Measurements from ENCODE around the gene COMMD3. TPM values are rescaled to one million over a fixed set of nuclear protein-coding genes. Genes with fewer than 3 reads are reported as not detected.

COMMD3 gene
- total RNA-seq, 4 donors from 2014 or later = 17.8 to 31.9 (median 26.7) TPM

DNA sequence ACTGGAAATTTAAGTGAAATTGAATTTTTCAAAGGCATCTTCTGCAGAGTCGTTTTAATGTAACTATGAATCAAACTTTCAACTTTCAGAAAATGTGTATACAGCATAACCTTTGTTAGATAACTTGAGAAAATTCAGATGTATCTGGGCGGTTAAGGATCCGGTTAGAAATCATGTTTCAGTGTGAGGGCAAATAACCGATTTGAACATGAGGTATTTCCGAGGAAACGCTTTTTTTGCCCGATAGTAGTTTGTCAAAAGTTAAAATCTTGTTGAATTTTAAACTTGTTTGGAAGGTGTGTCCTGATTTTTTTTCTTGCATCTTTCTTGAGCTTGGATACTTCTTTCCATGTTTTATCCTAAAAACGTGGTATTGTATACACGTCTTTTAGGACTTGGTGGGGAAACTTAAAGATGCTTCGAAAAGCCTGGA is 3.4 kb downstream of the COMMD3 start:
- DNase-seq (ENCODE audit: low spot score) (no peak), ATAC-seq (ENCODE audit: low FRiP score) (no peak)
- TF ChIP-seq, protein P1, sequence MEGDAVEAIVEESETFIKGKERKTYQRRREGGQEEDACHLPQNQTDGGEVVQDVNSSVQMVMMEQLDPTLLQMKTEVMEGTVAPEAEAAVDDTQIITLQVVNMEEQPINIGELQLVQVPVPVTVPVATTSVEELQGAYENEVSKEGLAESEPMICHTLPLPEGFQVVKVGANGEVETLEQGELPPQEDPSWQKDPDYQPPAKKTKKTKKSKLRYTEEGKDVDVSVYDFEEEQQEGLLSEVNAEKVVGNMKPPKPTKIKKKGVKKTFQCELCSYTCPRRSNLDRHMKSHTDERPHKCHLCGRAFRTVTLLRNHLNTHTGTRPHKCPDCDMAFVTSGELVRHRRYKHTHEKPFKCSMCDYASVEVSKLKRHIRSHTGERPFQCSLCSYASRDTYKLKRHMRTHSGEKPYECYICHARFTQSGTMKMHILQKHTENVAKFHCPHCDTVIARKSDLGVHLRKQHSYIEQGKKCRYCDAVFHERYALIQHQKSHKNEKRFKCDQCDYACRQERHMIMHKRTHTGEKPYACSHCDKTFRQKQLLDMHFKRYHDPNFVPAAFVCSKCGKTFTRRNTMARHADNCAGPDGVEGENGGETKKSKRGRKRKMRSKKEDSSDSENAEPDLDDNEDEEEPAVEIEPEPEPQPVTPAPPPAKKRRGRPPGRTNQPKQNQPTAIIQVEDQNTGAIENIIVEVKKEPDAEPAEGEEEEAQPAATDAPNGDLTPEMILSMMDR (IDR thresholded peaks at IDR 0.05) = no peak

DNA sequence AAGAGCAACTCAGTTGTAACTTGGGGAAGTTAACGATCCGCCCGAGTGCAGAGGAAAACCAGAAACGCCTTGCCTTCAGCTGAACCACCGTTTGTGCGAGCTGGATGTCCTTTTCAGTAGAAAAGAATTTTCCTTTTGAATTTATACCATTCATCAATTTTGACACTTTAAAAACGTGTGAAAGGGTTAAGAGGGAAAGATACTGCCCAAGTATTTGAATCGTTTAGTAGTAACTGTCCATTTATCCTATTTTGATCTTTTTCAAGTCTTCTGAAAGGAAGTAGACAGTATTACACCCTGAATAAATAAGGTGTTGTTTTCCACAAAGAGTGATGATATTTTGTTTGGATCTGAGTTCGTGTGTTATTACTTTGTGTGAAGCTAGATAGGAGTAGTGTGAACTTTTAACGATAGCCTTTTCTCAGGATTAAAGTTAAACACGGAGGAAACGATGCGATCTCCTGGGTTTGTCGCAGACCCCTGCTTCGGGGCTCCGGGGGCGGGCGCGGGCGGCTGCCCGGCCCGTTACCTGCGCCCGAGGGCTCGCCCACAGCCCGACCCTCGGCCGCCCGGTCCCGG is 3.9 kb downstream of the COMMD3 start:
- no peak for DNase-seq (ENCODE audit: low spot score)
- ATAC-seq (ENCODE audit: low FRiP score) = no peak
- TF ChIP-seq, protein P1 (IDR thresholded peaks at IDR 0.05) = no peak

- DNase-seq (ENCODE audit: low spot score) (no peak), ATAC-seq (ENCODE audit: low FRiP score) (peak; percentile 72)
- TF ChIP-seq, protein P1 (IDR thresholded peaks at IDR 0.05) = no peak
Measured at GRCh38 chr10:22320591-22321155, 4.5 kb downstream of the COMMD3 start, which contains the start of gene BMI1. Gene BMI1, plus strand, starts transcription at chr10:22321099. Its CDS starts 5,351 bp downstream, at chr10:22326450.

DNA sequence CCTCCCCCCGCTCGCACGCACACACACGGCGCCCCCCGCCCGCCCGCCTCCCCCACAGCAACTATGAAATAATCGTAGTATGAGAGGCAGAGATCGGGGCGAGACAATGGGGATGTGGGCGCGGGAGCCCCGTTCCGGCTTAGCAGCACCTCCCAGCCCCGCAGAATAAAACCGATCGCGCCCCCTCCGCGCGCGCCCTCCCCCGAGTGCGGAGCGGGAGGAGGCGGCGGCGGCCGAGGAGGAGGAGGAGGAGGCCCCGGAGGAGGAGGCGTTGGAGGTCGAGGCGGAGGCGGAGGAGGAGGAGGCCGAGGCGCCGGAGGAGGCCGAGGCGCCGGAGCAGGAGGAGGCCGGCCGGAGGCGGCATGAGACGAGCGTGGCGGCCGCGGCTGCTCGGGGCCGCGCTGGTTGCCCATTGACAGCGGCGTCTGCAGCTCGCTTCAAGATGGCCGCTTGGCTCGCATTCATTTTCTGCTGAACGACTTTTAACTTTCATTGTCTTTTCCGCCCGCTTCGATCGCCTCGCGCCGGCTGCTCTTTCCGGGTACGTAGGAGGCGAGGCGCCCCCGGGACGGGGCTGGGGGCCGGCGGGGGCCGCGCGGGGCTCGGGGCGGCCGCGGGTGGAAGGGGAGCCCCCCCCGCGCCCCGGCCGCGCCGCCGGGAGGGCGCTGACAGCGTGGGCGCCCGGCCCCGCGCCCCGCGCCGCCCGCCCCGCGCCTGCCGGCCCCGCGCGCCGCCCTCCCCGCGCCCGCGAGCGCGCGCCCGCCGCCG is 5.2 kb downstream of the COMMD3 start:
- ATAC-seq (ENCODE audit: low FRiP score) (peak; percentile 5), DNase-seq (ENCODE audit: low spot score) (no peak)
- TF ChIP-seq, protein P1 (IDR thresholded peaks at IDR 0.05) = no peak

GRCh38 chr10:22321924-22322640 is 5.9 kb downstream of the COMMD3 start:
- ATAC-seq (ENCODE audit: low FRiP score) (peak; percentile 3), DNase-seq (ENCODE audit: low spot score) (no peak)
- TF ChIP-seq, protein P1 (IDR thresholded peaks at IDR 0.05) = no peak

DNA sequence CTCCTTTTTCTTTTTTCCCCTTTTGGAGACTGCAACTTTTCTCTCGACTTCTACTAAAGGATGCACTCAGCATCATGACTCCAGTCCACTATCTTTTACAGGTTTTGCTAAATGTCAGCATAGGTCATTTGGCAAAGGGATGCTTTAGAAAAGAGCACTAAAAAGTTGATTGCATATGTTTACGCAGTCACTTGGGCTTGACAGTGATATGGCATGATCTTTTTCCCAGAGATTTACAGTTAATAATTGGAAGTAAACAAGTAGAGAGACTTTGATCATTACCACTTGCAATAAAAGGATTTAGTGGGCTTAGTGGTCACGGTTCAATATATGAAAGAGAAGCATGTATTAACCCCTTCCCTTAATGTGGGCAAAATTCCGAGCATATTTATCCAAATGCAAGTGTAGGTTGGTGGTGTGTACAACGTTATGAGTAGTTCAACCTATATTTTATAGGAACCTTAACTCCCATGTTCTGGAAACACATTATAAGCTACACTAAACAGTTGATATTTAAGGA is 6.5 kb downstream of the COMMD3 start:
- DNase-seq (ENCODE audit: low spot score) (no peak), ATAC-seq (ENCODE audit: low FRiP score) (no peak)
- TF ChIP-seq, protein P1 (IDR thresholded peaks at IDR 0.05) = no peak
